IPS-NIHi11 (cell line): ENCODE data around the gene OLFM1.

Experiments used
- DNase-seq: peaks from one replicate; pipeline ENCODE4 v3.0.0; 2012; ENCODE audit warnings: mixed read lengths, low spot score

Gene OLFM1

DNA sequence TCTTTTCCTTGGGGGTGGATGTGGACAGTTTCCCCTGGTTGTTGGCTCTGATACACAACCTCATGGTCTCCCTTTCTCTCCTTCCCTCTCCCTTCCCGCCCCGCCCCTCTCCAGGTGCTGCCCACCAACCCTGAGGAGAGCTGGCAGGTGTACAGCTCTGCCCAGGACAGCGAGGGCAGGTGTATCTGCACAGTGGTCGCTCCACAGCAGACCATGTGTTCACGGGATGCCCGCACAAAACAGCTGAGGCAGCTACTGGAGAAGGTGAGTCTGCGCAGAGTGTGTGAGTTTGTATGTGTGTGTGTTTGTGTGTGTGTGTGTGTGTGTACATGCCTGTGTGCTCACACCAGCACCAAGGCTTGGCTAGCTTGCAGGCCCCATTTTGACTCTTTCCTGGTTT lies 2.6 kb downstream of the OLFM1 start:
- no peak for DNase-seq

DNA sequence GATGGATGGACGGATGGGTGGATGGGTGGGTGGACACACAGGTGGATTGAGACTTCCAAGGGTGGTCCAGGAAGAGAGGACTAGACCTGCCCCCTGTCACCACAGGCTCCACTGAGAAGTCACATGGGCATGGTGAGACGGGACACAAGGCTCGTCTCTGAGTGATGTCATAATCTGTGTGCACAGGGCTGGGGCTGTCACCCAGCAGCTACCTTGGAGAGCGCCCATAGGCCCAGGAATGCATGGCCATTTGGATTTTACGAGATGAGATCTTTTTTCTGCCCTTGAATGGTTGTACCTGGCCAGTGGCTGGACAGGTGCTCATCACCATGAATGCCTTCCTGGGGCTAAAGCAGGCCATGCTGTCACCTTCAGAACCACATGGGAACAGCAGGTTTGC lies 3.1 kb downstream of the OLFM1 start:
- DNase-seq = no peak

DNA sequence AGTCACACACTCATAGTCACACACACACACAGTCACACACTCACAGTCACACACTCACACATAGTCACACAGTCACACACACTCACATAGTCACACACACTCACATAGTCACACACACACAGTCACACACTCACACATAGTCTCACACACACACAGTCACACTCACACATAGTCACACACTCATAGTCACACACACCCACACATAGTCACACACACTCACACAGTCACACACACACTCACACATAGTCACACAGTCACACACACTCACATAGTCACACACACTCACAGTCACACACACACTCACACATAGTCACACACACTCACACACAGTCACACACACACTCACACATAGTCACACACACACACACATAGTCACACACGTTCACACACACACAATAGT lies 4.1 kb downstream of the OLFM1 start:
- DNase-seq = no peak

DNA sequence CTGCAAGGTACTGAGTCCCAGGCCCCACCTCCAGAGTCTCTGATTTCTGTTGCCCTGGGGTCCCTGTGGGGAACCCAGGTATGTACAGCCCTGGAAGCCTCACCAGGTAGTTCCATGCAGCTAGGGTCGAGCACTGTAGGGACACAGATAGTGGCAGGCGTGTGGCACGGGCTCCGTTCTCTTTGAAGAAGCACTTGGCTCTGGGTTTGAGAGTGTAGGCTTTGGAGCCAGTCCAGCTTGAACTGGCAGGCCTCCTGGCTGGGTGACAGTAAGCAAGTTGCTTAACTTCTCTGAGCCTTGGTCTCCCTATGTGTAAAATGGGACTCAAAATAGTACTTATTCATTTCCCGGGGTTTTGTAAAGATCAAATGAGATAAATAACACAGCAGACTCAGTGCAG lies 5.6 kb downstream of the OLFM1 start:
- DNase-seq = no peak

DNA sequence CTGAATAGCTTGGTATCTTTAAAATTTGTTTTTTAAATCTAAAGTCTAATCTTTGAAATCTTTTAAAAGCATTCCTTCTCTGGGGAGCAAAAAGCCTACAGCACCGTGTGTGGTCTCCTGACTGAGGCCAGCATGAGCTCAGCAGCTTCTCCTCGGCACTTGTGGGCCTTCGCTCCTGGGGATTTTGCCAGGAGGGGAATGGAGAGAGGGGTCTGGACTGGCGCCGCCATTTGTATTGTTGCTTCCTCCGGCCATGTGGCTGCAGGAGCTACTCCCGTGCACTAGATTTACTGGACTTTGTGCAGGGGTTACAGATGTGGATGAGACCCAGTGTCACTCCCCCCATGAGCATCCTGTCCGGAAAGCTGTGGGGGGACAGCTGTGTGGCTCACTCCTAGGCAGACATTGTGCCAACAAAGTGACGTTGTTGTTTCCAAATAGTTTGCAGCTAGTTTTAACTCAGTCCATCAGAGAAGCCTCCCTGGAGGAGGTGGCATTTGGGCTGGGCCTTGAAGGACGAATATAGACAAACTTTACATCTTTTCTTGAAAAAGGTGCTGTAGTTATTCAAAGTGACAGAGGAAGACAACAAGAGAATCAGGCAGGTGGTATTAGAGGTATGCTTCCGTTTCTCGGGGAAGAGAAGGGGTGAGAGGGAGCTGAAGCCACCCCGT lies 6.6 kb downstream of the OLFM1 start:
- DNase-seq = no peak

DNA sequence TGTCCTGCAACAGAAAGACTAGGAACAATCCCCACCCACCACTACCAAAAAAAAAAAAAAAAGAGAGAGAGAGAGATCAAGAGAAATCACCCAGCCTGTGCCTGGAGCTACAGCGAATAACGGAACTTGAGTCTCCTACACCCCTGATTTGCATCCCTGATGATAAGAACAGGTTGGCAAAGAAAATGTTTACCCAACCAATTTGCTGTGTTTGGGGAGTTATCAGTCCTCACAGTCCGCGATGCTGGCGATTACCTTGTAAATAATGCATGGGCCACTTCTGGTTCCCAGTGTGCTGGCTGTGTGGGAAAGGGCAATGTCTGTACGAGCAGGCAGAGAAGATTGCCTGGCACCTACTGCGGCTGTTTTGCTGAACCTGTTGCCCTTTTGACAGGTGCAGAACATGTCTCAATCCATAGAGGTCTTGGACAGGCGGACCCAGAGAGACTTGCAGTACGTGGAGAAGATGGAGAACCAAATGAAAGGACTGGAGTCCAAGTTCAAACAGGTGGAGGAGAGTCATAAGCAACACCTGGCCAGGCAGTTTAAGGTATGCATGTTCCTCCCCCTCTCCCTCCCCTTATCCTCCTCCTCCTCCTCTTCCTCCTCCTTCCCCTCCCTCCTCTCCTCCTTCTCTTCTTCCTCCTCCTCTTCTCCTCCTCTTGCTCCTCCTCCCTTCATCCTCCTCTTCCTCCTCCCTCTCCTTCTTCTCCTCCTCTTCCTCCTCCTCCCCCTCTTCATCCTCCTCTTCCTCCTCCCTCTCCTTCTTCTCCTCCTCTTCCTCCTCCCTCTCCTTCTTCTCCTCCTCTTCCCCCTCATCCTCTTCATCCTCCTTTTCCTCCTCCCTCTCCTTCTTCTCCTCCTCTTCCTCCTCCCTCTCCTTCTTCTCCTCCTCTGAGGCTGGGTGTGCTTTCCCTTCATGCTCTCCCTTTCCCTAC lies 8.3 kb downstream of the OLFM1 start:
- DNase-seq = no peak

DNA sequence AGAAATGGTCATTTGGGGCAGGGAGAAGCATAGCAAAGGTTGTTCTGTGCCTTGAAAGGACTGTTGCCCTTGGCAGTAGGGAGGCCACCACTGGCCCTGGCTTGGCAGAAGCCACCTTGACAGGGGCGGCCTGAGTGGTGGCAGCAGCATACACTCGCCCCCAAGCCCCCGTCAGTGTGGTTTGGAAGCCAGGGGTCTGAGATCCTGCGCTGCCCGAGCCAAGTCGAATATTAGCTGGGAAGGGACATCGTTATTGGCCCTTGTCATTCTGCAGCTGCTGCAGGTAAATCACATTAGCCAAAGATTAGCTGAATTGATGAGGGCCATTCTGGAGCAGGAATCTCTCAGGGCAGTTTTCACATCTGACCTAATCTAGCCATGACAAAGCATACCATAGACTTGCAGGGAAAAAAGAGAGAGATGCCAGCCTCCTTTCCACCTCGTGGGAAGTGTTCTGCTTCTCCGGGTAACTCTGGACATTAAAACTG lies 9.0 kb downstream of the OLFM1 start:
- no peak for DNase-seq

DNA sequence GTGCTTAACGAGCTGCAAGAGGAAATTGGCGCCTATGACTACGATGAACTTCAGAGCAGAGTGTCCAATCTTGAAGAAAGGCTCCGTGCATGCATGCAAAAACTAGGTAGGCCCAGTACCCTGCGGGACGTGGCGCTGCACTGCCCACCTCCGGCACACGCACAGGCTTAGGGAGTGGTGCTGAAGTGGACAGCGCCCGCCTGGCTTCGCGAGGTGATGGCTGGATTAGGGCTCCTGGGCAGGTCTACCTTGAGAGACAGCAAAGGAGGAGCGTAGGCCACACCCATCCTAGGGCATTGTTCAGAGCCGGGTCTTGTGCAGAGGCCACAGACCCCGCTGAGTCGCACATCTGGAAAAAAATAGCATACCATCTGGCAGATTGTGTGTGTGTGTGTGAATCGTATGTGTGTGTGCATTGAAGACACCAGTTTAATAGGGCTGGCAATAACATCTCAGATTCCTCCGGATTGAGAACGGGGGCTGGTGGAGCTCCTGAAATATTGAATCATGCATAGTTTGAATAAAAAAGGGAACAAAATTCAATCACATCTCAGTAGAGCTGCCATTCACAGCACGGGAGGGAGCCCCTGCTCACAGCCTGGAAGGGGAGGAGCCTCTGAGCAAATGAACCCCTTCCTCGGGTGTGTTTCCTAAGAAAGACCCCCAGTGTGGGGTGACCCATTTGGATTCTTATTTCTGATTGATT lies 11.1 kb downstream of the OLFM1 start:
- DNase-seq = peak; percentile 95

DNA sequence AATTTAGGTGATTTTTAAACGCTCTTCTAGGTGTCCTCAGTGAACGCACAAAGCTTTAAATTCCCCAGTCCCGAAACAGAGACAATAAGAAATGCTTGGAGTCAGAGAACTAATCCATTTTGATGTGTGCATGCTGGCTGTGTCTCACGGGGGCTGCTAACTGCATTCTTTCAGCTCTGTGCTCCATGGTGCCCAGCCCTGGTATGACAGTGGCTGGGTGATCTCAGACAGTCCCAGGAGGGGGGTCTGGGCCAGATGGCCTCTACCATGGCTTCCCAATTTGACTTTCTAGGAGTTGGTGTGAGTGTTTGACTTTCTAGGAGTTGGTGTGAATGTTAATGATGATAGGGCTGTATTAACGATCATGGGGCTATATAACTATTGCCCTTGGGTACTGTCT lies 12.1 kb downstream of the OLFM1 start:
- DNase-seq = no peak

DNA sequence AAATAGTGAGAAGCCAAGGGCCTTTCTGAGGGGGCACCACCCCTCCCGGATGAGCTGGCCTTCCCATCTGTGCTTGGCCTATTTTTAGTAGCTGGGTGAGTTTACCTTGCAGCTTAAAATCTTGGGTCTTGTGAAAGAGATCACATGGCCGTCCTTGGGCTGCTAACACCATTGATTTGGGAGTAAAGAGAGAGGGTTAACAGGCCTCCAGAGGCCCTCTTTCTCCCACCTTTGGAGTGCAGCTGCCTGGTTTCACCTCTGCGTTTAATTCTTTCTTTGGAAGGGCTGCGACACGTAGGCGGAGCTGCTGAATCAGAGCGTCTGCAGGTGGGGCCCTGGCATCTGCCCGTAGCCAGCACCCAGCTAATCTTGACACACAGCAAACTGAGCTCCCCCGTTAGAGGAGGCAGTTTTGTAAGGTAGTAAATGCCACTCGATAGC lies 12.8 kb downstream of the OLFM1 start:
- no peak for DNase-seq

DNA sequence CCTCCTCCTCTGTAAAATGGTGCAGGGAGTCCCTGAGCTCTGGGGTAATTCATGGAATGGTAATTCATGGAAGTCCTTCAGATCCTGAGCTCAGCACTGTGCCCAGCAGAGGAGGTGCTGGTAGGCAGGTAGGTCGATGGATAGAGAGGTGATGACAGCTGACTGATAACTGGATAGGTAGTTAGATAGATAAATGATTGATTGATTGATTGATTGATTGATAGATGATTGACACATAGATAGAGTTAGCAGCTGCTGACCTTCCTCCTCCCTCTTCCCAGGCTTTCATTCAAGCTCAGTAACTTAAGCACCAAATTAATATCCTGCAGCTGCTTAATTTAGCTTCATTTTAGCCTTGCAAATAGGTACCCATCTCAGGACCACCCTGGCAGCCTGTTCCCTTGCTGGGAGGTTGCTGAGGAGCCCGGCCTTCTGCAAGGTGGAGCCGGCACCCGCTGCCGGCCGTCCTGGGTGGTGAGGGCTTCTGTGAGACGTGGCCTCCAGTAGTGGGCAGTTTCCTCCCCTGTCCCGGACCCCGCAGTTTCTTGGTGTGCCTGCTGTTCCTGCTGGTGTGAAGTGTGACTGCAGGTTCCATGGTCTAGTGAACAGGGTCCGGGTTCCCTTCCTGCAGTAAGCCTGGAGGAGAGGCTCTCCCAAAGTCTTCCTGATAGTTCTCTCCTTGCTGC lies 13.4 kb downstream of the OLFM1 start:
- no peak for DNase-seq

DNA sequence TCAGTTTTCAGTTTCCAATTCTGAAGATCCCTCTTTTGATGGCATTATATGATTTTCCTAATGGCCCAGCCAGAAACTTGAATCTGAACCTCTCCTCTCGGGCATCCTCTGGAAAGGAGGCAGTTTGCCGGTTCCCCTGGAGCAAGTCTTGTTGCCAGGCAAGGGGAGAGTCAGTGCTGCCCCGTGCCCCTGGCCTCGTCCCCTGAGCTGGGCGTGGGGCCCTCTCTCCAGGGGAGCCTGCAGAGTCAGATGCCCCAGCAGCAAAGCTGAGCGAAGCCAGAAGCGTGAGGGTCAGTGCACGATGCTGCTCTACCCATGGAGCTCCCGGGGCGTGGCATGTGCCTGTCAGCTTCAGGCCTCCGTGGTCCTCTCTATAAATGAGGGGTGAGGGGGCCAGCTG lies 14.0 kb downstream of the OLFM1 start:
- no peak for DNase-seq

DNA sequence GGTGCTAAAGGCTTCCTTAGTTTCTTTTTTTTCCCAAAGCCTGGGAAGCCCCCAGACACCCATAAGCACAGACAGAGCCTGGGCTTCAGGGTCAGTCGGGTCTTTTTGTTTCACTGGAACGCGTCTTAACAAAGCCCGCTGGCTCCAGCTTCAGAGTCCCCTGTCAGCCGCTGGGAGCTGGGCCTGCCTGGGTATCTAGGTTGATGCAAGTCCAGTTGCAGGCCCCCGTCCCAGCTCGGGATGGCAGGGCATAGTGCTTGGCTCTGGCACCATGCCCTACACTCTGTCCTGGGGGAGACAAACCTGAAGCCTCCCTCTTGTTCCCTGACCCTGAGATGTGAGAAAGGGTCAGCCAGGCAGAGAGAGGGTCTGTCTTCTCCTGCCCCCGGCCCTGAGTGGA lies 14.5 kb downstream of the OLFM1 start:
- DNase-seq = no peak

DNA sequence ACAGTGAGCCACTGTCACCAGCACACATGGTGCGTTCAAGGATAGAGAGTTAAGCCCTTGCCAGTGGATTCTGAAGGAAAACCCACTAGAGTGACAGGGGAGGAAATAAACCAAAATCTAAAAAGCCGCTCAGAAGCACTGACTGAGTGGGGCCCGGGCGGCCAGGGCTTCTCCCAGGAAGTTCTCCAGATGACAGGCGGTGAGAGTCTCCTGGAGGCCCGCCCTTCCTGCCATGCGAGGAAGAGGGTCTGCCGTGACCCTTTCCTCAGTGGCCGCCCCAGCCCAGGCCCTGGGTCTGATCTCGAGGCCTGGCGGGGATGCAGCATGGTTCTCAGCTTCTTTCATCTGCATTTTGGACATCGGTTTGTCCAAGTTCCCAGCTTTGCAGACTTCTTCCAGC lies 14.9 kb downstream of the OLFM1 start:
- DNase-seq = no peak

DNA sequence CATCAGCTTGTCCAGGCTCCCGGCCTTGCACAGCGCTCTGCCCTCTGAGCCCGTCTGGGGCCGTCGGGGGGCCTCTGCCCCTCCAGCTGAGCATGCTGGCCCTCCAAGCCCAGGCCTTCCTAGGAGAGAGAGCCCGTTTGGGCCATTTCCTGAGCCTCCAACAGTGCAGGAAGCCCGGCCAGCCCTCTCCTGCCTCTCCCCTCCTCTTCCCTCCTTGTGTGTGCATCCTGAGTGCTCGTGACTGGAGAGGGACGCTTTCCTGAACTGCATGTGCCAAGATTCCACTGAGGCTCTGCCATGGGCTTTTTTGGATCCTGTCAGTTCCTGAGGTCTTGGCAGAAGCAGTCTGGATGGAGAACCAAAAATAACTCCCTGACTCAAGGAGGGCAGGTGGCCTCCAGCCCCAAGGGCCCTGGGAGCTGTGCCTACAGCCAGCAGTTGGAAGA lies 15.6 kb downstream of the OLFM1 start:
- DNase-seq = no peak

DNA sequence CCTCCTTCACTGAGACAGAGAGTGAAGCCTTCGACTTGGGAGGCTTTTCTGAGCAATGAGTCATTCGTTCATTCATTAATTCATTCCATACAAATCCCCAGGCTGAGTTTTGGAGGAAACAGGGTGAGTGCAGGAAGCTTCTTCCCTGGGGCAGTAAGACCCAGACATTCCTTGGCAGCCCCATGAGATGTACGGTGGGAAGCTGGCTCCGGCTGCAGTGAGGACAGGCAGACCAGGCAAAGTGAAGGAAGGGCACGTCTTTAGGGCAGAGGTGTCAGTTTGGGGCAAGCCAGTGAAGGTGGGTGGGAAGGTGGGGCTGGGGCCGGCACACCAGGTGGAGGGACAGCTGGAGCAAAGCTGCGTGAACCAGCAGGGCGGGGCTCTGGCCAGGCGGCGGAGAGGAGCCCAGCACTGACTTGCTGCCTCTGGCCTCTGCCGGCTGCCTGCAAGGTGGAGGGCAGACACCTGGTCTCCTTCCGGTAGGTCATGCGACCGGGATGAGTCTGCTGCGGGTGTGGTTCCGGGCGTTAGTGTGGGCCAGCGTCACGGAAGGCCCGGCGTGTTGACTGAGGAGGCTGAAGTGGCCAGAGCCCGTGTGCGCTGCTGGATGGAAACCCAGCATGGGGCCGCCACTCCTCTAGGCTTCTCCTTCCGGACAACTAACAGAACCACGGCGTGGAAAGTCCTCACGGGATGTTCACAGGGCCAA lies 16.6 kb downstream of the OLFM1 start:
- no peak for DNase-seq

DNA sequence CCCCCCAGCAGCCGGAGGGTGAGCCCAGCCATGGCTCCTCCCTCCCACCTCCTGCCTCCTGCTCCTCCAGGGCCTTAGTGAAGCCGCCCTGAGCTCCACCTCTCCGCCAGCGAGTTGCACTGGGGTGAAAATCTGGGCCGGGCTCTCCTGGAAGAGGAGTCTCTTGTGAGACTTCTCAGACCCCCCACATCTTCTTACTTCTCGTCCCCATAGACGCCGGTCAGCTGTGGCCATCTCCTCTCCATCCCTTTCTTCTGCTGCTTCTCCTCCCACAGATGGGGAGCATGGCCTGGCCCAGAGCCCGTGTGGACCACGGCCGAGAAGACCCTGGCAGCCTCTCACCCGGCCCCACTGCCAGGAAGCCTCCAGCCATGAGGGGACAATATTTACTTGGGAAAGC lies 17.3 kb downstream of the OLFM1 start:
- DNase-seq = no peak

DNA sequence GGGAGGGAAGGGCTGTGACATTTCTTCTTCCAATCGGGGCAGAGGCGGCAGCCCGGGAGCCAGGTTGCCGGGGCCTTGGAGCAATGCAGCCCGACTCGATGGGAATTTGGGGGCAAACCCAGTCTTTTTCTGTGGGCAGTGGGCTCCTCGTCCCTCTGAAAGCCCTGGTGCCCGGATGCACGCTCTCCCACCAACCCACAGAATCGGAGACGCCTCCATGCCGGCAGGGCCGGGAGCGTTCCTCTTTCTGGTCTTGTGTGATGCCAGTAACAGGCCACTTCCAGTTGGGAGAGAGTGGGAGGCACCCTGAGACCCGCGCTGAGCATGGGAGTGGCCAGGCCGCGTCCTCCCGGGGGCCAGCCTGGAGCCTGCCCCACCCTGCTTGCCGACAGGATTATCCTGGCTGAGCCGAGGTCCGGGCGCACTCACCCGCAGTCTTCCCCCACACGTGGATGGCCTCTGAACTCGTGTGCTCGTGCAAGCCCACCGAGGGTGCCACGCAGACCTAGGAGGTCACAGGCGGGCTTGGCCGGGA lies 17.8 kb downstream of the OLFM1 start:
- DNase-seq = no peak

DNA sequence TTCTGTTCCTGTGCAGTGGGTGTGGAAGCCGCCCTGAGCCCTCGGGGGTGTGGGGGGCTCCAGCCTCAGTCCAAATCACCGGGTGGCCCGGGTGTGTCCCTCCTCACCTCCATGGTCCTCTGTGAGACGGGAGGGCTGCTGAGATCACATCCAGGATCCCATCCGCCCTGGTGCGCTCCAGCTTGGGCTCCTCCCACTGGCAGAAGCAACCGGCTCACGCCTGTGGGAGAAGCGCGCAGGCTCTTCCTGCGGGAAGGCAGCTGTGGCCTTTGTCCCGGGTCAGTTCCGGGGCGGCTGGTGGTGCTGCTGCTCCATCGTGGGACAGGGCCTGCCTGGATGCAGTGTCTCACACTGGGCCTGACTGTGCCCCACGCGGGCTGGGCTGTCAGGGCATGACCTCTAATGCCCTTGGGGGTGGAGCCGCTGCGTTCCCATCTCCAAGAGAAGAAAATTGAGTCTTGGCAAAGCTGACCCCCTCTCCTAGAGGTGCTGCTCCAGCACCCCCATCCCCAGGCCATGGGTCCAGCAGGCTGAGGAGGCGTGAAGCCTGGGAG lies 18.5 kb downstream of the OLFM1 start:
- DNase-seq = no peak

DNA sequence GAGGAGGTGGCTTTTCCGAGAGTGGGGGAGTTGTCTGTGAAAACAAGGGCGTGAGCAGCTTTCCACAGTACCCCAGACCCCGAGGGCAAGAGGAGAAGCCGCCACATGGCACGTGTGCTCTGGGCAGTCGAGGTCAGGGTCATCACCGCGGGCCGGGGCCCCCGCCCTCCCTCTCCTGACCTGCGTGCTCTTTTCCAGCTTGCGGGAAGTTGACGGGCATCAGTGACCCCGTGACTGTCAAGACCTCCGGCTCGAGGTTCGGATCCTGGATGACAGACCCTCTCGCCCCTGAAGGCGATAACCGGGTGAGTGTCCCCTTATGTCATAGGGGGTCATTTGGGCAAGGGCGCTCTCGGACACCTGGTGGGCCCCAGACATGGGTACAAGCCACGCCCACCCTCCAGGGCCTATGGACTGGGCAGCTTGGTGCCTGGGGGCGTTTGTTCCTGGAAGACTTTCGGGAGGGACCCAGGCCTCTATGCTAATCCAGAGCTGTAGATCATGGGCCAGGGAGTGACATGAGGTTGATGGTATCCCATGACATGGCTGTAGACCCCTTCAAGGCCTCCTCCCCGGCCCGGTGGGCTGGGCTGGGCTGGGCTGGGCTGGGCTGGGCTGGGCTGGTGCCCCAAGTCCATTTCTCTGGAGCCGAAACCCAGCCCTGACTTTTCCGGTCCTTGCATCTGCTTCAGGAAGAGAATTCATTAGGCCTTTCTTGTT lies 19.2 kb downstream of the OLFM1 start:
- DNase-seq = no peak
